BE2C (cell line): ENCODE results near the gene VTN.
A peak's percentile ranks its signal among the peaks of the same experiment; 100 is the strongest.

Source experiments
- DNase-seq: peaks from one replicate; pipeline ENCODE4 v3.0.0-alpha.2; 2020
- H3K27me3 ChIP-seq: fragments of 250-450 bp; sonication (Bioruptor Pico); 2 replicates; pipeline ENCODE4 v1.5.1; 2020; ENCODE audit warnings: mild to moderate bottlenecking
- H3K36me3 ChIP-seq: fragments of 250-450 bp; sonication (Bioruptor Pico); 2 replicates; pipeline ENCODE4 v1.5.1; 2020; ENCODE audit warnings: mild to moderate bottlenecking
- H3K4me1 ChIP-seq: fragments of 250-450 bp; sonication (Bioruptor Pico); 2 replicates; pipeline ENCODE4 v1.5.1; 2020
- H3K4me3 ChIP-seq: 2 replicates; pipeline ENCODE4 v1.5.1; 2011; ENCODE audit warnings: low read depth, low read length
- H3K9me3 ChIP-seq: fragments of 250-450 bp; sonication (Bioruptor Pico); 2 replicates; pipeline ENCODE4 v1.5.1; 2020
- TF ChIP-seq, protein P1 (sequence below): IDR thresholded peaks from 2 replicates; pipeline ENCODE4 v1.5.1; 2012; ENCODE audit warnings: mild to moderate bottlenecking, low read depth, low read length

Gene VTN

GRCh38 chr17:28350271-28350670 lies 19.8 kb downstream of the VTN start:
- Histone ChIP-seq H3K4me1 (no peaks in the 10 kb centered on the region), H3K36me3 (peaks cover 11% of the 10 kb centered on the region; the same call in 1 of the 2 replicates), H3K9me3 (no peaks in the 10 kb centered on the region), H3K27me3 (no peaks in the 10 kb centered on the region), H3K4me3 (no peak overlapping the region)
- DNase-seq = no peak
- TF ChIP-seq, protein P1, sequence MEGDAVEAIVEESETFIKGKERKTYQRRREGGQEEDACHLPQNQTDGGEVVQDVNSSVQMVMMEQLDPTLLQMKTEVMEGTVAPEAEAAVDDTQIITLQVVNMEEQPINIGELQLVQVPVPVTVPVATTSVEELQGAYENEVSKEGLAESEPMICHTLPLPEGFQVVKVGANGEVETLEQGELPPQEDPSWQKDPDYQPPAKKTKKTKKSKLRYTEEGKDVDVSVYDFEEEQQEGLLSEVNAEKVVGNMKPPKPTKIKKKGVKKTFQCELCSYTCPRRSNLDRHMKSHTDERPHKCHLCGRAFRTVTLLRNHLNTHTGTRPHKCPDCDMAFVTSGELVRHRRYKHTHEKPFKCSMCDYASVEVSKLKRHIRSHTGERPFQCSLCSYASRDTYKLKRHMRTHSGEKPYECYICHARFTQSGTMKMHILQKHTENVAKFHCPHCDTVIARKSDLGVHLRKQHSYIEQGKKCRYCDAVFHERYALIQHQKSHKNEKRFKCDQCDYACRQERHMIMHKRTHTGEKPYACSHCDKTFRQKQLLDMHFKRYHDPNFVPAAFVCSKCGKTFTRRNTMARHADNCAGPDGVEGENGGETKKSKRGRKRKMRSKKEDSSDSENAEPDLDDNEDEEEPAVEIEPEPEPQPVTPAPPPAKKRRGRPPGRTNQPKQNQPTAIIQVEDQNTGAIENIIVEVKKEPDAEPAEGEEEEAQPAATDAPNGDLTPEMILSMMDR = no peak

- no peak for DNase-seq
- no peaks in the 10 kb centered on the region for H3K9me3 ChIP-seq
- no peaks in the 10 kb centered on the region for H3K4me1 ChIP-seq
- peaks cover 10% of the 10 kb centered on the region; the same call in 1 of the 2 replicates for H3K36me3 ChIP-seq
- TF ChIP-seq, protein P1 = no peak
- no peaks in the 10 kb centered on the region for H3K27me3 ChIP-seq
- no peak overlapping the region for H3K4me3 ChIP-seq
Measured at GRCh38 chr17:28348979-28349378, 21.1 kb downstream of the VTN start.

DNA sequence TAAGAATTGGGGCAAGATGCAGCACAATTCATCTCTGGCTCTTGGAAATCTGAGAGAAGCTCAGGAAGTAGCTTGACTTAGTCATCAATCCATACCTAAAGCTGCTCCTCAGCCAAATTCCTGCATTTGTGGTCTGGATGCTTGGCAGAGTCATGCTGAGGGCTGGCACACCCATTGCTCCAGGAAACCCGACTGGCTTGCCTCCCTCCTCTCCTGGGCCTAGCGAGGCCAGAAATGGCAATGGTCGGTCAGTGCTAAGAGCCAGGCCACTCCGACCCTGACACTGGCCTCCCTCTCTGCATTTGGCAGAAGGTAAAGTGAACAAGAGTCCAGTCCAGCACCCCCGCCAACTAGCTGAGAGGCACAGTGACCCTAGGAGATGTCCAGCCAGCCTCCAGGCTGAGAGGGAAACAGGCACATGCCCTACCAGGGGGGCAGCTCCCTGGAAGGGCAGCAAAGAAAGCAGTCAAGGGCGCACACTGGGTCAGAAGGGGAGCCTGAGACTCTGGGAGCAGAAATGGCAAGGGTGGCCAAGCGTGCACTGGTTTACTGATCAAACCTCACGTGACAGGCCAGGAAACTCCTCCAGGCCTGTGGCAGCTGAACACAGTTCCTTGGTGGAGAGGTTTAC lies 22.7 kb downstream of the VTN start:
- TF ChIP-seq, protein P1 = no peak
- Histone ChIP-seq H3K4me3 (no peak overlapping the region), H3K9me3 (no peaks in the 10 kb centered on the region), H3K4me1 (no peaks in the 10 kb centered on the region), H3K27me3 (no peaks in the 10 kb centered on the region), H3K36me3 (0 out of 2 replicates have a peak, but pooled peaks cover 3% of the 10 kb centered on the region)
- no peak for DNase-seq

GRCh38 chr17:28346746-28347246 lies 23.3 kb downstream of the VTN start:
- DNase-seq = no peak
- TF ChIP-seq, protein P1 = peak; percentile 32
- Histone ChIP-seq H3K27me3 (no peaks in the 10 kb centered on the region), H3K4me1 (no peaks in the 10 kb centered on the region), H3K4me3 (no peak overlapping the region), H3K36me3 (0 out of 2 replicates have a peak, but pooled peaks cover 3% of the 10 kb centered on the region), H3K9me3 (no peaks in the 10 kb centered on the region)

- no peaks in the 10 kb centered on the region for H3K4me1 ChIP-seq
- no peaks in the 10 kb centered on the region for H3K27me3 ChIP-seq
- TF ChIP-seq, protein P1 = no peak
- H3K36me3 ChIP-seq = no peaks in the 10 kb centered on the region
- H3K4me3 ChIP-seq = no peak overlapping the region
- DNase-seq = no peak
- no peaks in the 10 kb centered on the region for H3K9me3 ChIP-seq
Measured at GRCh38 chr17:28346199-28346580, 23.9 kb downstream of the VTN start.

DNA sequence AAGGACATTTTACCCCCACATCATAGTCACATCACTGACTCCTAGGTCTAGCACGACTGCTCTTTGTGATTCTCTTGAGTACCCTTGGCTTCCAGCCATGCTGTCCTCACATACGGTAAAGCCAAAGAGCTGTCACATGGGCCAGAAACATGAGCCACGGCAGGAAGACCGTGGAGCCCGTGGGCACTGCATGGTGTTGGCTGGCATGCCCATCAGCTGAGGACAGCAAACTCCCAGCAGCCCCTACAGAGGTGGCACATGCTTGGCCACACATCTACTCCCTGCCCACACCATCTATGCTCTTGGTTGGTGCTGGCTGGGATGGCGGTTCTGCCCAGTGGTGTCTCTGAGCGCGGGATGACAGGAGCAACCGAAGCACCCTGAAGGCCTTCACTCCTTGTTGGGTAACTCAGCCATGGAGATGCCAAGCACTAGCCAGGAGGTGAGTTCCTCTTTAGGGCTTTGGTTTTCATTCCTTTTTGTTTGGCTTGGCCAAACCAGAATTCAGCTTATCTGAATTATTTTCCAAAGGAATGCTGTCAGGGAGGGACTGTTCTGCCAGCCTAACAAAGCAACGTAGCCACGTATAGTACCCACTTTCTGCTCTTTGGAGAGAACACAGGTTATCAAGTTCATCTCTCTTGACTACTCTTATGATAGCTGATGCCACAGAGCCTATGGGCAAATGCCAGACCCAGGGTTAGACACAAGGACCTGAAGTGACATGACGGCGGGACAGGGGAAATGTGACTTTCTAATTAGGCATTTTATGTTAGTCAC lies 24.5 kb downstream of the VTN start:
- DNase-seq = no peak
- Histone ChIP-seq H3K4me1 (no peaks in the 10 kb centered on the region), H3K9me3 (no peaks in the 10 kb centered on the region), H3K36me3 (no peaks in the 10 kb centered on the region), H3K4me3 (no peak overlapping the region), H3K27me3 (no peaks in the 10 kb centered on the region)
- TF ChIP-seq, protein P1 = no peak
